SK-N-SH (cell line): ENCODE data around the gene TMEM140. TPM values are rescaled to one million over a fixed set of nuclear protein-coding genes. Genes with fewer than 3 reads are reported as not detected.

ENCODE experiments used
- CTCF ChIA-PET: fragments of 300-600, 350-600 bp; formaldehyde crosslinking; extraction: SDS; loops from one replicate; lab custom pipeline; 2021; lab: Yijun Ruan, JAX
- POLR2A ChIA-PET: fragments of 350-600 bp; sonication (Branson Sonifier 250); formaldehyde crosslinking; extraction: SDS; loops from one replicate; lab custom pipeline; 2020; ENCODE audit warnings: antibody characterized with exemption, inconsistent platforms; lab: Yijun Ruan, JAX
- DNase-seq: peaks from one replicate; pipeline ENCODE4 v3.0.0; 2012
- H2AFZ ChIP-seq: fragments of 200-600 bp; sonication (generic); 2 replicates; pipeline ENCODE4 v1.8.1; 2016; ENCODE audit warnings: antibody characterized with exemption, mild to moderate bottlenecking, low read depth
- H3F3A ChIP-seq: fragments of 200-600 bp; sonication (generic); replicated peaks from 2 replicates; pipeline ENCODE3; 2016; ENCODE audit warnings: antibody characterized with exemption, mild to moderate bottlenecking; ENCODE audit not compliant: insufficient read depth
- H3K27ac ChIP-seq, 2 experiments: fragments of 200-500 bp in 1 of 2; fragments of 200-600 bp in 1 of 2; sonication (Bioruptor generic) in 1 of 2; sonication (generic), shearing (Covaris generic) in 1 of 2; 2 replicates each; pipeline versions ENCODE4 v1.5.1 to v1.6.1; 2014 to 2016; ENCODE audit warnings: low read depth in 2 of 2, inconsistent platforms in 1 of 2, low read length in 1 of 2, mild to moderate bottlenecking in 1 of 2, mixed read lengths in 1 of 2
- H3K27me3 ChIP-seq: fragments of 200-600 bp; sonication (generic), shearing (Covaris generic); 2 replicates; pipeline ENCODE4 v1.6.1; 2016; ENCODE audit warnings: mixed run types; ENCODE audit not compliant: insufficient read depth
- H3K36me3 ChIP-seq, 2 experiments: fragments of 200-500 bp in 1 of 2; fragments of 200-600 bp in 1 of 2; sonication (Bioruptor generic) in 1 of 2; sonication (generic) in 1 of 2; replicated peaks in 1 of 2; 2 replicates each; pipeline versions ENCODE3 to v1.5.1; 2014 to 2016; ENCODE audit warnings: low read length in 1 of 2, mild to moderate bottlenecking in 1 of 2; ENCODE audit not compliant: insufficient read depth in 2 of 2, control insufficient read depth in 1 of 2
- H3K4me1 ChIP-seq, 2 experiments: fragments of 200-500 bp in 1 of 2; fragments of 200-600 bp in 1 of 2; sonication (Bioruptor generic) in 1 of 2; sonication (generic), shearing (Covaris generic) in 1 of 2; 2 replicates each; pipeline versions ENCODE4 v1.5.1 to v1.6.1; 2014 to 2016; ENCODE audit warnings: low read depth in 1 of 2, low read length in 1 of 2, mixed run types in 1 of 2; ENCODE audit not compliant: insufficient read depth in 2 of 2, control insufficient read depth in 1 of 2
- H3K4me2 ChIP-seq: fragments of 200-600 bp; sonication (generic), shearing (Covaris generic); 2 replicates; pipeline ENCODE4 v1.6.1; 2017; ENCODE audit warnings: mixed run types
- H3K4me3 ChIP-seq, 2 experiments: fragments of 200-500 bp in 1 of 2; fragments of 200-600 bp in 1 of 2; sonication (Bioruptor generic) in 1 of 2; sonication (generic), shearing (Covaris generic) in 1 of 2; 2 replicates each; pipeline versions ENCODE4 v1.5.1 to v1.8.1; 2014 to 2016; ENCODE audit warnings: low read depth in 2 of 2, inconsistent platforms in 1 of 2, low read length in 1 of 2, mild to moderate bottlenecking in 1 of 2, mixed read lengths in 1 of 2, moderate library complexity in 1 of 2
- H3K79me2 ChIP-seq: fragments of 200-600 bp; sonication (generic); 2 replicates; pipeline ENCODE4 v1.8.1; 2017; ENCODE audit warnings: mild to moderate bottlenecking; ENCODE audit not compliant: insufficient read depth
- H3K9ac ChIP-seq: fragments of 200-600 bp; sonication (generic); 2 replicates; pipeline ENCODE4 v1.6.1; 2017; ENCODE audit warnings: mixed run types
- H3K9me2 ChIP-seq: fragments of 200-600 bp; sonication (generic); 2 replicates; pipeline ENCODE4 v1.6.1; 2017; ENCODE audit warnings: mixed run types
- H3K9me3 ChIP-seq: fragments of 200-600 bp; sonication (generic); 2 replicates; pipeline ENCODE4 v1.6.1; 2017; ENCODE audit warnings: mixed run types, mild to moderate bottlenecking, moderate library complexity
- H4K20me1 ChIP-seq: fragments of 200-600 bp; sonication (generic); 2 replicates; pipeline ENCODE4 v1.6.1; 2017; ENCODE audit warnings: mild to moderate bottlenecking, mixed run types; ENCODE audit not compliant: insufficient read depth
- EP300 ChIP-seq, 2 experiments: IDR thresholded peaks; 2 replicates each; pipeline versions ENCODE4 v1.4.0 to v1.6.1; 2012; ENCODE audit warnings: borderline replicate concordance in 1 of 2, low read depth in 1 of 2, low read length in 1 of 2
- FOSL2 ChIP-seq: IDR thresholded peaks from 2 replicates; pipeline ENCODE4 v1.4.0; 2012; ENCODE audit warnings: low read depth, mild to moderate bottlenecking, moderate library complexity, borderline replicate concordance
- POLR2AphosphoS5 ChIP-seq: IDR thresholded peaks from 2 replicates; pipeline ENCODE4 v1.6.1; 2012; ENCODE audit warnings: low read depth, low read length
- RAD21 ChIP-seq: IDR thresholded peaks from 2 replicates; pipeline ENCODE4 v1.6.1; 2012; ENCODE audit warnings: mild to moderate bottlenecking, low read length
- SMC3 ChIP-seq: IDR thresholded peaks from 2 replicates; pipeline ENCODE4 v1.6.1; 2012; ENCODE audit warnings: low read depth, low read length, improper control_type of control experiment
- TCF12 ChIP-seq: IDR thresholded peaks from 2 replicates; pipeline ENCODE4 v1.4.0; 2012
- WGBS: methylation state at CpG from one replicate; pipeline ENCODE4 v1.1.6; 2017; ENCODE audit warnings: low lambda C conversion rate; 5-methylcytosine and 5-hydroxymethylcytosine counted together
- polyA plus RNA-seq, 3 experiments: library from polyadenylated mRNA; depleted of rRNA; stranded (reverse); fragments of >200 nt; gene quantifications; 2 replicates each; pipeline ENCODE4 v1.2.3, GENCODE V29; 2012
- TF ChIP-seq, protein P1 (sequence below): IDR thresholded peaks from 2 replicates; pipeline ENCODE4 v1.6.1; 2012; ENCODE audit warnings: mild to moderate bottlenecking, low read depth, low read length, moderate library complexity
- TF ChIP-seq, protein P2 (sequence below): fragments of 150-350 bp; IDR thresholded peaks from 2 replicates; pipeline ENCODE4 v1.6.1; 2016; ENCODE audit warnings: mild to moderate bottlenecking, low read depth, low read length
- TF ChIP-seq, protein P3 (sequence below): fragments of 200-600 bp; sonication (generic); IDR thresholded peaks from 2 replicates; pipeline ENCODE4 v1.6.1; 2017; ENCODE audit warnings: antibody characterized with exemption, mild to moderate bottlenecking, moderate library complexity

TMEM140 gene
- polyA plus RNA-seq, 1 of the 3 experiments (the other 2 are of a cell fraction): 0.12 TPM

DNA sequence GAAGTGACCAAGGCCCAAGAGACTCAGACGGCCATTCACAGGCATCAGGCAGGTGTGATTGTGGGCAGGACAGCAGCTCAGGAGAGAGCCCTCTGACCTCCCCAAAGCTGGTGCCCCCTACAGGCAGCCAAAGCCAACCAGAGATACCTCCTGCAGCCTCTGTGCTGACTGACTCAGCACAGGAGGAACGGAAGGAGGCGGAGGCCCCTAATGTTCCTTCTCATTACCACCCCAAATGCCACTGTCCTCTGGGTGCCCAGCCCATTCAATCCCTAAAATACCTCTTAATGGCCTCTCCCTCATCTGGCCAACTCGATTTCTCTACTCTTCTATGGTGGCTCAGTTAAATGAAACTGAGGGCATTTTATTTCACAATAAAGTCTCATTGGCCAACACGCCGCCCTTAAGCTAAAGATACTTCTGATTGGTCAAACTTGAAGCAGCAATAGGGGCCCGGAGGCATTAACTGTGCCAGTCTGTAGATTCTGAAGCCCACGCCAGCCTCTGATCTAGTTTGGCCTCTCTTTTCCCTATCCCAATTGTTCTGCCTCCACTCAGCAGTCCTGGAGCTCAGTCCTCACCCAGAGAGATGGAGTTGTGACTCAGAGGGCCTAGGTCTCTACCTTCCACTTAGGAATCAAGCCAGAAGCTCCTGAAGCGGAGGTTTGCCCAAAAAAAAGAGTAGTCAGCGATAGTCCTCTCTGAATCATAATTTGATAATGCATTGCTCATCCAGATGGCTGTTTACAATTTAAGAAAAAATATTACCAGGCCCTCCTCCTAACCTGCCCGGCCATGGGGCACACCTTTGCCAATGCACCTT lies 21.5 kb downstream of the TMEM140 start:
- ChIA-PET CTCF (interaction anchor here (0.6 to 3.4 kb wide), 17 partner anchors 11 to 1081 kb away, joined by 3 to 36 read pairs (median 3); no protein-coding TSS in a partner anchor), POLR2A (interaction anchor here (0.6 to 1.5 kb wide), 2 partner anchors 183 to 407 kb away, joined by 3 to 6 read pairs; partner anchors contain the start of gene AGBL3)
- Histone ChIP-seq H3K9me2 (no peaks in the 10 kb centered on the region), H3K4me1 (peaks cover 3 to 24% of the 10 kb centered on the region in 2 experiments; a peak in 3 of 4 replicates), H3K9me3 (no peaks in the 10 kb centered on the region), H3K4me2 (peak overlapping the region; percentile 98), H3F3A (peaks cover 13% of the 10 kb centered on the region), H2AFZ (peak overlapping the region; percentile 87), H3K4me3 (peak overlapping the region; percentile 89 to 97), H3K27ac (peak overlapping the region; percentile 90 to 97), H3K9ac (peak overlapping the region; percentile 89), H3K27me3 (no peaks in the 10 kb centered on the region), H4K20me1 (no peaks in the 10 kb centered on the region), H3K36me3 (peaks cover 31 to 44% of the 10 kb centered on the region in 2 experiments), H3K79me2 (peaks cover 30% of the 10 kb centered on the region)
- DNase-seq: peak; percentile 65
- WGBS: 58% methylated on average over 11 of the region's 11 CpGs
- 0 out of 2 replicates have a peak, but pooled peaks have one; percentile 21 for TF ChIP-seq SMC3
- no peak for TF ChIP-seq POLR2AphosphoS5
- TF ChIP-seq, protein P1, sequence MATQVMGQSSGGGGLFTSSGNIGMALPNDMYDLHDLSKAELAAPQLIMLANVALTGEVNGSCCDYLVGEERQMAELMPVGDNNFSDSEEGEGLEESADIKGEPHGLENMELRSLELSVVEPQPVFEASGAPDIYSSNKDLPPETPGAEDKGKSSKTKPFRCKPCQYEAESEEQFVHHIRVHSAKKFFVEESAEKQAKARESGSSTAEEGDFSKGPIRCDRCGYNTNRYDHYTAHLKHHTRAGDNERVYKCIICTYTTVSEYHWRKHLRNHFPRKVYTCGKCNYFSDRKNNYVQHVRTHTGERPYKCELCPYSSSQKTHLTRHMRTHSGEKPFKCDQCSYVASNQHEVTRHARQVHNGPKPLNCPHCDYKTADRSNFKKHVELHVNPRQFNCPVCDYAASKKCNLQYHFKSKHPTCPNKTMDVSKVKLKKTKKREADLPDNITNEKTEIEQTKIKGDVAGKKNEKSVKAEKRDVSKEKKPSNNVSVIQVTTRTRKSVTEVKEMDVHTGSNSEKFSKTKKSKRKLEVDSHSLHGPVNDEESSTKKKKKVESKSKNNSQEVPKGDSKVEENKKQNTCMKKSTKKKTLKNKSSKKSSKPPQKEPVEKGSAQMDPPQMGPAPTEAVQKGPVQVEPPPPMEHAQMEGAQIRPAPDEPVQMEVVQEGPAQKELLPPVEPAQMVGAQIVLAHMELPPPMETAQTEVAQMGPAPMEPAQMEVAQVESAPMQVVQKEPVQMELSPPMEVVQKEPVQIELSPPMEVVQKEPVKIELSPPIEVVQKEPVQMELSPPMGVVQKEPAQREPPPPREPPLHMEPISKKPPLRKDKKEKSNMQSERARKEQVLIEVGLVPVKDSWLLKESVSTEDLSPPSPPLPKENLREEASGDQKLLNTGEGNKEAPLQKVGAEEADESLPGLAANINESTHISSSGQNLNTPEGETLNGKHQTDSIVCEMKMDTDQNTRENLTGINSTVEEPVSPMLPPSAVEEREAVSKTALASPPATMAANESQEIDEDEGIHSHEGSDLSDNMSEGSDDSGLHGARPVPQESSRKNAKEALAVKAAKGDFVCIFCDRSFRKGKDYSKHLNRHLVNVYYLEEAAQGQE: no peak
- TF ChIP-seq EP300 (IDR thresholded peaks at IDR 0.05; ENCODE audit: borderline replicate concordance in 1 of 2, low read depth in 1 of 2, low read length in 1 of 2): no peak
- no peak for TF ChIP-seq TCF12
- TF ChIP-seq, protein P2, sequence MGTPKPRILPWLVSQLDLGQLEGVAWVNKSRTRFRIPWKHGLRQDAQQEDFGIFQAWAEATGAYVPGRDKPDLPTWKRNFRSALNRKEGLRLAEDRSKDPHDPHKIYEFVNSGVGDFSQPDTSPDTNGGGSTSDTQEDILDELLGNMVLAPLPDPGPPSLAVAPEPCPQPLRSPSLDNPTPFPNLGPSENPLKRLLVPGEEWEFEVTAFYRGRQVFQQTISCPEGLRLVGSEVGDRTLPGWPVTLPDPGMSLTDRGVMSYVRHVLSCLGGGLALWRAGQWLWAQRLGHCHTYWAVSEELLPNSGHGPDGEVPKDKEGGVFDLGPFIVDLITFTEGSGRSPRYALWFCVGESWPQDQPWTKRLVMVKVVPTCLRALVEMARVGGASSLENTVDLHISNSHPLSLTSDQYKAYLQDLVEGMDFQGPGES: 0 out of 2 replicates have a peak, but pooled peaks have one; percentile 18
- TF ChIP-seq, protein P3, sequence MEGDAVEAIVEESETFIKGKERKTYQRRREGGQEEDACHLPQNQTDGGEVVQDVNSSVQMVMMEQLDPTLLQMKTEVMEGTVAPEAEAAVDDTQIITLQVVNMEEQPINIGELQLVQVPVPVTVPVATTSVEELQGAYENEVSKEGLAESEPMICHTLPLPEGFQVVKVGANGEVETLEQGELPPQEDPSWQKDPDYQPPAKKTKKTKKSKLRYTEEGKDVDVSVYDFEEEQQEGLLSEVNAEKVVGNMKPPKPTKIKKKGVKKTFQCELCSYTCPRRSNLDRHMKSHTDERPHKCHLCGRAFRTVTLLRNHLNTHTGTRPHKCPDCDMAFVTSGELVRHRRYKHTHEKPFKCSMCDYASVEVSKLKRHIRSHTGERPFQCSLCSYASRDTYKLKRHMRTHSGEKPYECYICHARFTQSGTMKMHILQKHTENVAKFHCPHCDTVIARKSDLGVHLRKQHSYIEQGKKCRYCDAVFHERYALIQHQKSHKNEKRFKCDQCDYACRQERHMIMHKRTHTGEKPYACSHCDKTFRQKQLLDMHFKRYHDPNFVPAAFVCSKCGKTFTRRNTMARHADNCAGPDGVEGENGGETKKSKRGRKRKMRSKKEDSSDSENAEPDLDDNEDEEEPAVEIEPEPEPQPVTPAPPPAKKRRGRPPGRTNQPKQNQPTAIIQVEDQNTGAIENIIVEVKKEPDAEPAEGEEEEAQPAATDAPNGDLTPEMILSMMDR: peak; percentile 58
- TF ChIP-seq FOSL2: 0 out of 2 replicates have a peak, but pooled peaks have one; percentile 22
- 0 out of 2 replicates have a peak, but pooled peaks have one; percentile 21 for TF ChIP-seq RAD21
